Tibial nerve (tissue), 4 donors: ENCODE results near the gene BANP. TPM values are rescaled to one million over a fixed set of nuclear protein-coding genes. Genes with fewer than 3 reads are reported as not detected.

ENCODE experiments used
- DNase-seq, 2 donors: peaks; one replicate each; pipeline ENCODE4 v3.0.0-alpha.2; 2019; ENCODE audit warnings: low spot score in 2 of 2
- H3K27ac ChIP-seq, 4 donors: fragments of 200-600 bp; sonication (generic) in 3 of 4; one replicate each; pipeline ENCODE4 v1.5.1; 2017 to 2019; ENCODE audit warnings: mild to moderate bottlenecking in 1 of 4
- H3K27me3 ChIP-seq, 2 donors: fragments of 200-600 bp; sonication (generic) in 1 of 2; one replicate each; pipeline versions ENCODE4 v1.5.1 to v1.6.0; 2017 to 2019
- H3K36me3 ChIP-seq, 3 donors: fragments of 200-600 bp; sonication (generic); one replicate each; pipeline ENCODE4 v1.5.1; 2018 to 2019
- H3K4me1 ChIP-seq, 4 donors: fragments of 200-600 bp; sonication (generic) in 3 of 4; one replicate each; pipeline ENCODE4 v1.5.1; 2017 to 2019
- H3K4me3 ChIP-seq, 4 donors: fragments of 200-600 bp; sonication (generic) in 3 of 4; one replicate each; pipeline ENCODE4 v1.5.1; 2017 to 2019; ENCODE audit warnings: mild to moderate bottlenecking in 1 of 4, moderate library complexity in 1 of 4
- H3K9me3 ChIP-seq, 4 donors: fragments of 200-600 bp; sonication (generic) in 3 of 4; one replicate each; pipeline ENCODE4 v1.5.1; 2017 to 2019
- EP300 ChIP-seq, 2 donors: sonication (generic); formaldehyde crosslinking; IDR thresholded peaks; one replicate each; pipeline ENCODE4 v1.6.1; 2017; ENCODE audit warnings: antibody characterized with exemption in 2 of 2, mild to moderate bottlenecking in 1 of 2
- POLR2A ChIP-seq, 2 donors: fragments of 450-650 bp; IDR thresholded peaks; one replicate each; pipeline ENCODE4 v1.6.1; 2017; ENCODE audit warnings: antibody characterized with exemption in 2 of 2, mild to moderate bottlenecking in 2 of 2, moderate library complexity in 2 of 2
- WGBS, 2 donors: methylation state at CpG; one replicate each; pipeline ENCODE4 v1.1.5; 2018; 5-methylcytosine and 5-hydroxymethylcytosine counted together
- total RNA-seq, 4 donors: library from RNA; depleted of rRNA; stranded (reverse); fragments of >200 nt; gene quantifications; one replicate each; pipeline ENCODE4 v1.1.0, GENCODE V29; 2016
- TF ChIP-seq, protein P1 (sequence below), 5 experiments: fragments of 200-600 bp in 3 of 5; fragments of 450-650 bp in 2 of 5; sonication (generic) in 3 of 5; IDR thresholded peaks; one replicate each; pipeline ENCODE4 v1.5.1; 2016 to 2019; ENCODE audit warnings: antibody characterized with exemption in 5 of 5, mild to moderate bottlenecking in 3 of 5, moderate library complexity in 2 of 5

Gene BANP
- total RNA-seq, 4 donors from 2014 or later, result 21.9 to 27.3 (median 24.6) TPM

DNA sequence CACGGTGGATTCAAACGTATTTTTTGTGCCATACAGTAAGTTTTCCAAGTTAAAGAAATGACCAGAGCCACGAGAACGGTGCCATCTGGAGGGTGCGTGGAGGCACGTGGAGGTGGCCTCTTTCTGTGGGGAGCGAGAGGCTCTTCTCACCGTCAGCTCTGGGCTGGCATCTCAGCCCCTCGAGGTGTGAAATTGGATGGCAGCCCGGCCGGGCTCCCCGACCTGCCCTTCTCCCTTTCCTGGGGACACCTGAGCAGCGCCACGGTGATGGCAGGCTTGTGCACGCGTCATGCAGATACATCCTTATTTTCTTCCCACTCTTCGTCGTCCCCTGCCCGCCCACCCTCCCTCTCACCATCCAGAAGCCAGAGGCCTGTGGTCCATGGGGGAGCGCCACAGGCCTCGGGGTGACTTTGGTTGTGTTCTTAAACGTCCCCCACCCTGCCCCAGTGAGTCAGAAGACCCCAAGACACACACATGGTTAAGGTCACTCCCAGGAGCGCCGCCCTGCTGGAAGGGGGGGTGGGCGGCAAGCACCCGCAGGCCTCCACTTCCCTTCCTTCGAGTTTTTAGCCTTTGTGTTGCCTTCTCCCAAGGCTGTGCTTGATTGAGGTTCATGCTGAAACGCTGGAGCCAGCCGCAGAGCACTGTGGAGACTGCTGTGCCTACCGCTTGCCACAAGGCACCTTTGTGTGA is 109.4 kb downstream of the BANP start:
- Histone ChIP-seq H3K4me3 (no peak overlapping the region), H3K36me3 (peaks cover 0 to 45% (median 0%) of the 10 kb centered on the region in 3 donors), H3K4me1 (peaks cover 0 to 28% (median 9%) of the 10 kb centered on the region in 4 donors), H3K27ac (no peak overlapping the region), H3K9me3 (no peaks in the 10 kb centered on the region), H3K27me3 (no peaks in the 10 kb centered on the region)
- 87 to 93% methylated on average over 30 of the region's 30 CpGs for WGBS, 2 donors
- no peak for TF ChIP-seq EP300 (IDR thresholded peaks at IDR 0.05)
- TF ChIP-seq POLR2A (IDR thresholded peaks at IDR 0.05), result no peak
- TF ChIP-seq, protein P1, sequence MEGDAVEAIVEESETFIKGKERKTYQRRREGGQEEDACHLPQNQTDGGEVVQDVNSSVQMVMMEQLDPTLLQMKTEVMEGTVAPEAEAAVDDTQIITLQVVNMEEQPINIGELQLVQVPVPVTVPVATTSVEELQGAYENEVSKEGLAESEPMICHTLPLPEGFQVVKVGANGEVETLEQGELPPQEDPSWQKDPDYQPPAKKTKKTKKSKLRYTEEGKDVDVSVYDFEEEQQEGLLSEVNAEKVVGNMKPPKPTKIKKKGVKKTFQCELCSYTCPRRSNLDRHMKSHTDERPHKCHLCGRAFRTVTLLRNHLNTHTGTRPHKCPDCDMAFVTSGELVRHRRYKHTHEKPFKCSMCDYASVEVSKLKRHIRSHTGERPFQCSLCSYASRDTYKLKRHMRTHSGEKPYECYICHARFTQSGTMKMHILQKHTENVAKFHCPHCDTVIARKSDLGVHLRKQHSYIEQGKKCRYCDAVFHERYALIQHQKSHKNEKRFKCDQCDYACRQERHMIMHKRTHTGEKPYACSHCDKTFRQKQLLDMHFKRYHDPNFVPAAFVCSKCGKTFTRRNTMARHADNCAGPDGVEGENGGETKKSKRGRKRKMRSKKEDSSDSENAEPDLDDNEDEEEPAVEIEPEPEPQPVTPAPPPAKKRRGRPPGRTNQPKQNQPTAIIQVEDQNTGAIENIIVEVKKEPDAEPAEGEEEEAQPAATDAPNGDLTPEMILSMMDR (IDR thresholded peaks at IDR 0.05), result no peak
- DNase-seq, result no peak

DNA sequence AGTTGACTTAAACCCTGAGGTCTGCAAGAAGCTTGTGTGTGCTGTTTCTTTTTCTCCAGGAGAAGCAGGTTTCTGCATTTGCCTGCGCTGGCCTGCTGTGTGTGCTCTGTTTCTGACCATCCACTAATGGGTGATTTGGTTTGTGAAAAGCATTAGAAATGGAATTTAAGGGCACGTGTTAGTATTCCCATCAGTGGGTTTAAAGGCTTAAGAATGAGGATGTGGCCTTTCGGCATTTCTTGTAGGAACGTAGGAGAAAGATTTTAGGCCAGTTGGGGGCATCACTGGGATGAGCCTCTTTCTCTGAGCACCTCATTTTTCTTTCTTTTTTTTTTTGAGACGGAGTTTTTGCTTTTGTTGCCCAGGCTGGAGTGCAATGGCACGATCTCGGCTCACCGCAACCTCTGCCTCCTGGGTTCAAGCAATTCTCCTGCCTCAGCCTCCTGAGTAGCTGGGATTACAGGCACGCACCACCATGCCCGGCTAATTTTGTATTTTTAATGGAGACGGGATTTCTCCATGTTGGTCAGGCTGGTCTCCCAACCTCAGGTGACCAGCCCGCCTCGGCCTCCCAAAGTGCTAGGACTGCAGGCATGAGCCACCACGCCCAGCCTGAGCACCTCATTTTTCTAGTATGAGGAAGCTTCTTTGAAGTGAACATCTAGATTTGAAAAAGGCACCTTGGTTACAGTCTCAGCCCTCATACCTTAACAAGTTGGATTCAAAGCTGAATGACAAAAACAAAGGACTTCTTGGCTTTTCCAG is 110.3 kb downstream of the BANP start:
- DNase-seq, result no peak
- Histone ChIP-seq H3K36me3 (peaks cover 0 to 54% (median 0%) of the 10 kb centered on the region in 3 donors), H3K4me3 (no peak overlapping the region), H3K27ac (no peak overlapping the region), H3K4me1 (peaks cover 0 to 28% (median 9%) of the 10 kb centered on the region in 4 donors), H3K9me3 (no peaks in the 10 kb centered on the region), H3K27me3 (no peaks in the 10 kb centered on the region)
- TF ChIP-seq, protein P1 (IDR thresholded peaks at IDR 0.05), result no peak
- TF ChIP-seq EP300 (IDR thresholded peaks at IDR 0.05) (no peak), POLR2A (IDR thresholded peaks at IDR 0.05) (no peak)
- 86 to 87% methylated on average over 14 of the region's 14 CpGs for WGBS, 2 donors

DNA sequence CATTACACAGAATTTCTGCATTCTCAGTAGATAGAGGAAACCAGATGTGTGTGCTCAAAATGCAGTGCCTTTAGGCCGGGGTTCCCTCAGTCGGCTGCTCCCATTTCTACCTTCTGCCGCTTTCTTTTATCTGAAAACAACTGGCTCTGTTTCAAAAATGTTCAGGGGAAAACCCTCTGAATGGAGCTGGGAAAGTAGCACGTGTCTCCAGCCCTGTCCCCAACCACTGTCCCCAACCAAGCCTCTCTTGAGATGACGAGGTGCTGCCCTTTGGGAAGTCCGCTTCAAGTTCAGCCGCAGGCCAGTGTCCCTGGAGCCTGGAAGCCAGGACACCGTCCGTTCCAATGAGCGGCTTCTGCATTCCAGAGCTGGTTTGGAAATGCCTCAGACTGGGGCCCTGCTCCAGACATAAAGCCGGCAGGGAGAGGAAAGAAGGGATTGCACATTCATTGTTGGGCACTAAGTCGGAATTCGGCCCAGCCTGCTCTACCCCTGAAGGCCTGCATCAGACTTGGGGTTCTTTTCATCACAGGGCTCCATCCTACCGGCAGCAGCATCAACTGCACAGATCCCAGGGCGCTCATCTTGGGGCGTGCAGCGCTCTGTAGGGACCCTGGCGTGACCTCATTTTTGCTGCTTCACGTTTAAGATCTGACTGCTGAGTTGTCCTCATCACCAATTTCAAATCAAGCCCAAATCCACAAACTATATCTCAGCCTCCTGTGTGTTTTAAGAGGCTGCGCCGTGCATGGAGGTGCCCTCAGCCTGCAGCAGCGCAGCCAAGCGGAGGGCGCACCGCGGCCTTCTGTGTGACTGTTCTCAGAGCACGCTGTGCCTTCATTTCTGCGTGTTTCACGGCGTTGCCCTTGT is 111.3 kb downstream of the BANP start:
- peak in 1 of 2 donors; percentile 25 for DNase-seq
- Histone ChIP-seq H3K4me1 (peaks cover 0 to 28% (median 9%) of the 10 kb centered on the region in 4 donors), H3K36me3 (peaks cover 0 to 57% (median 0%) of the 10 kb centered on the region in 3 donors), H3K27me3 (no peaks in the 10 kb centered on the region), H3K9me3 (no peaks in the 10 kb centered on the region), H3K4me3 (no peak overlapping the region), H3K27ac (peak overlapping the region in 2 of 4 donors; percentile 20 to 28)
- WGBS, 2 donors, result 54 to 57% methylated on average over 30 of the region's 30 CpGs
- TF ChIP-seq, protein P1 (IDR thresholded peaks at IDR 0.05), result no peak
- TF ChIP-seq EP300 (IDR thresholded peaks at IDR 0.05) (no peak), POLR2A (IDR thresholded peaks at IDR 0.05) (no peak)

DNA sequence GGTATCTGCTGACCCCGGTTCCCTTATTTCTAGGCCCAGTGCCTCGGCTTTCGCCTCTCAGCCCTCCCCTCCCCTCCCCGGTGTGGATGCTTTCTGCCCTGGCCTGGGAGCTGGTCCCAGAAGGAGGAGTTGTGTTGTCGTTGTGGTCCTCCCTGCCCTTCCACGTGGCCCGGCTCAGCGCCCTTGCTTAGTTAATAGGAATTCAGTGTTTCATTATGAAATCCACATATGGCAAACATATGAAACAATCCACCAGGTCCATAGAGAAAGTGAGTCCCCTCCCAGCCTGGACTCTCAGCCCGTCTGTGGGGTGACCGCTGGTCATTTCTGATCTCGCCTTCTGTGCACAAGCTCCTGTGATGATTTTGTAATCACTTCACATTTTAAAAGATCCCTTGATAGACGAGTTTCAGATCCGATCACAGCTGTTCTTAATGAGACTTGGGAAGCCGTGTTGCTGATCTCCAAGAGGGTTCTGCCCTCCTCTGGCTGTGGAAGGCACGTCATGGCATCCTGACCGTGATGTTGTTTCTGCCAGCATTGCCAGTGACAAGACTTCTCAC is 112.1 kb downstream of the BANP start:
- H3K36me3 ChIP-seq, result peaks cover 0 to 57% (median 0%) of the 10 kb centered on the region in 3 donors
- H3K4me3 ChIP-seq, result no peak overlapping the region
- H3K4me1 ChIP-seq, result peaks cover 0 to 28% (median 9%) of the 10 kb centered on the region in 4 donors
- no peaks in the 10 kb centered on the region for H3K27me3 ChIP-seq
- H3K9me3 ChIP-seq, result no peaks in the 10 kb centered on the region
- no peak for TF ChIP-seq POLR2A (IDR thresholded peaks at IDR 0.05)
- TF ChIP-seq, protein P1 (IDR thresholded peaks at IDR 0.05), result peak in 3 of 5 experiments; percentile 15 to 37 (median 24)
- peak in 1 of 2 donors; percentile 20 for TF ChIP-seq EP300 (IDR thresholded peaks at IDR 0.05)
- DNase-seq, result peak; percentile 36 to 38
- peak overlapping the region in 2 of 4 donors; percentile 20 to 28 for H3K27ac ChIP-seq
- WGBS, 2 donors, result 41 to 44% methylated on average over 16 of the region's 16 CpGs
